ENCODE results near the gene TBC1D22B.
A peak's percentile ranks its signal among the peaks of the same experiment; 100 is the strongest.
"Not testable (repeated sequence)": the region's sequence is repeated elsewhere in the genome, so short reads cannot be mapped to it uniquely, and the experiment has no call there.

The TBC1D22B gene

GRCh38 chr6:37298958-37299357 is 41.4 kb downstream of the TBC1D22B start:
- DNase-seq (ENCODE audit: insufficient read length, low spot score) (no peak), FAIRE-seq (peak; percentile 78)

GRCh38 chr6:37299990-37300389 is 42.4 kb downstream of the TBC1D22B start:
- FAIRE-seq (no peak), DNase-seq (ENCODE audit: insufficient read length, low spot score) (no peak)

GRCh38 chr6:37302086-37302686 is 44.6 kb downstream of the TBC1D22B start:
- DNase-seq (ENCODE audit: insufficient read length, low spot score): no peak
- FAIRE-seq: no peak

GRCh38 chr6:37303091-37303660 is 45.6 kb downstream of the TBC1D22B start:
- DNase-seq (ENCODE audit: insufficient read length, low spot score): no peak
- peak; percentile 28 for FAIRE-seq

GRCh38 chr6:37303891-37304503 is 46.4 kb downstream of the TBC1D22B start:
- FAIRE-seq (peak; percentile 77), DNase-seq (ENCODE audit: insufficient read length, low spot score) (peak; percentile 32)

GRCh38 chr6:37304766-37305165 is 47.2 kb downstream of the TBC1D22B start:
- FAIRE-seq: no peak
- no peak for DNase-seq (ENCODE audit: insufficient read length, low spot score)

- no peak for DNase-seq (ENCODE audit: insufficient read length, low spot score)
- FAIRE-seq: no peak
These were observed 48.4 kb downstream of the TBC1D22B start for GRCh38 chr6:37305841-37306425.

- FAIRE-seq (no peak), DNase-seq (ENCODE audit: insufficient read length, low spot score) (no peak)
These were observed 49.2 kb downstream of the TBC1D22B start for GRCh38 chr6:37306624-37307222.

- not testable (repeated sequence) for FAIRE-seq; DNase-seq (ENCODE audit: insufficient read length, low spot score)
These were observed 49.9 kb downstream of the TBC1D22B start for GRCh38 chr6:37307484-37307883.

GRCh38 chr6:37308069-37308815 is 50.7 kb downstream of the TBC1D22B start:
- no peak for DNase-seq (ENCODE audit: insufficient read length, low spot score)
- FAIRE-seq: no peak

- DNase-seq (ENCODE audit: insufficient read length, low spot score): no peak
- FAIRE-seq: no peak
These were observed 51.5 kb downstream of the TBC1D22B start for GRCh38 chr6:37309046-37309445.

- FAIRE-seq (no peak), DNase-seq (ENCODE audit: insufficient read length, low spot score) (no peak)
These were observed 52.1 kb downstream of the TBC1D22B start for GRCh38 chr6:37309692-37310091.

- DNase-seq (ENCODE audit: insufficient read length, low spot score): no peak
- FAIRE-seq: no peak
These were observed 53.4 kb downstream of the TBC1D22B start for GRCh38 chr6:37310966-37311365.

GRCh38 chr6:37311741-37312473 is 54.3 kb downstream of the TBC1D22B start:
- no peak for DNase-seq (ENCODE audit: insufficient read length, low spot score)
- no peak for FAIRE-seq

- DNase-seq (ENCODE audit: insufficient read length, low spot score) (no peak), FAIRE-seq (no peak)
These were observed 56.3 kb downstream of the TBC1D22B start for GRCh38 chr6:37313723-37314486.

- FAIRE-seq (peak; percentile 73), DNase-seq (ENCODE audit: insufficient read length, low spot score) (peak; percentile 35)
These were observed 57.0 kb downstream of the TBC1D22B start for GRCh38 chr6:37314487-37315156.

- FAIRE-seq: no peak
- DNase-seq (ENCODE audit: insufficient read length, low spot score): no peak
These were observed 57.6 kb downstream of the TBC1D22B start for GRCh38 chr6:37315157-37315515.

GRCh38 chr6:37316071-37316470 is 58.5 kb downstream of the TBC1D22B start:
- FAIRE-seq: no peak
- DNase-seq (ENCODE audit: insufficient read length, low spot score): no peak
